ENCODE data around the gene OLA1. TPM values are rescaled to one million over a fixed set of nuclear protein-coding genes. Genes with fewer than 3 reads are reported as not detected.

Gene OLA1
- total and polyA plus RNA-seq, 2 donors (not counting 1 experiment from before 2014, with no cell fraction given) = 13.9 to 47.7 TPM

DNA sequence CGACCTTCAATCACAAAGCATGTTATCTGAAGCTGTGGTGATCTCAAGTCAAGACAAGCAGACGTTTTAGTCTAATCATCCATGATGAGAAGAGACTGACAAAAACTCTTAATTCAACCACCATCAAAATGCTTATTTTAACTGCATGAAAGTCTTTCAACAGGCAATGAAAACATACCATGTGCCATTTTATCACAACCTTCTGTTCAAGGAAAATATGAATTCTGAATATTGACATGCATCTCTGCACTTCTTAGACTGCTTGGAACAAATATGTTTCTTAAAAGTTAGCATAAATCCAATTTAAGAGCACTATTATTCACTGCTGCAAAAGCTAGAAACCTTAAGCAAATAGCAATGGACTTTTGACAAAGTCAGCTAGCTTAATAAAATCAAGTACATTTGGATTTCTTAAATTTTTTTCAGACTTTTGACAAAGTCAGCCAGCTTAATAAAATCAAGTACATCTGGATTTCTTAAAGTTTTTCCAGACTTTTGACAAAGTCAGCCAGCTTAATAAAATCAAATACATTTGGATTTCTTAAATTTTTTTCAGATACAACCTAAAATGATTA lies 70.9 kb downstream of the OLA1 start:
- ATAC-seq (ENCODE audit: low read depth) = no peak
- WGBS (ENCODE audit: insufficient coverage) = 100% methylated on average over 1 of the region's 2 CpGs
- Mint-ChIP-seq H3K4me1 (peaks cover 9% of the 10 kb centered on the region), H3K9me3 (ENCODE audit: insufficient read depth) (peaks cover 10% of the 10 kb centered on the region), H3K4me3 (no peak overlapping the region), H3K27ac (no peak overlapping the region), H3K27me3 (no peaks in the 10 kb centered on the region)
- CTCF ChIA-PET = interaction anchor here (0.9 kb wide), 1 partner anchor 25 kb away, joined by 3 read pairs; no protein-coding TSS in a partner anchor
- no peak overlapping the region for H3K4me3 ChIP-seq (ENCODE audit: control extremely low read depth in 1 of 5, extremely low read depth in 1 of 5, insufficient read depth in 1 of 5, low read depth in 2 of 5, low read length in 4 of 5)
- no peaks in the 10 kb centered on the region for H4K20me1 ChIP-seq (ENCODE audit: control insufficient read depth, insufficient read depth, low read length, poor library complexity, severe bottlenecking)
- no peak for DNase-seq
- H3K4me1 ChIP-seq (ENCODE audit: control insufficient read depth in 2 of 2, insufficient read depth in 2 of 2, low read length in 2 of 2) = no peaks in the 10 kb centered on the region
- H3K36me3 ChIP-seq (replicated peaks in 1 of 2; ENCODE audit: control extremely low read depth in 1 of 2, control insufficient read depth in 1 of 2, extremely low read depth in 1 of 2, insufficient read depth in 2 of 2, low read length in 1 of 2) = peaks cover 0 to 2% of the 10 kb centered on the region in 2 experiments
- H3K4me2 ChIP-seq (replicated peaks; ENCODE audit: low read depth, low read length, poor library complexity, severe bottlenecking) = no peak overlapping the region
- H3K9me3 ChIP-seq (ENCODE audit: control extremely low read depth in 1 of 3, control insufficient read depth in 2 of 3, insufficient read depth in 1 of 3, low read length in 2 of 3) = peaks cover 6 to 18% (median 7%) of the 10 kb centered on the region in 3 donors
- POLR2A ChIA-PET = no interaction called here
- H3K79me2 ChIP-seq (ENCODE audit: control insufficient read depth, insufficient read depth, low read length) = no peaks in the 10 kb centered on the region
- H3K27me3 ChIP-seq (replicated peaks in 1 of 4; ENCODE audit: control extremely low read depth in 1 of 4, control insufficient read depth in 3 of 4, insufficient read depth in 4 of 4, low read length in 3 of 4) = no peaks in the 10 kb centered on the region
- H2AFZ ChIP-seq (ENCODE audit: insufficient read depth, low read depth, low read length, poor library complexity, severe bottlenecking) = no peak overlapping the region
- no peak overlapping the region for H3K9ac ChIP-seq (ENCODE audit: low read length)
- no peak overlapping the region for H3K27ac ChIP-seq (ENCODE audit: low read length in 2 of 2)
- intact Hi-C loops (cut with micrococcal nuclease) = no loop called here
- TF ChIP-seq EZH2 (IDR thresholded peaks at IDR 0.05; ENCODE audit: borderline replicate concordance, insufficient read depth, low read depth, low read length, poor library complexity, severe bottlenecking) = no peak
- TF ChIP-seq, protein P1, sequence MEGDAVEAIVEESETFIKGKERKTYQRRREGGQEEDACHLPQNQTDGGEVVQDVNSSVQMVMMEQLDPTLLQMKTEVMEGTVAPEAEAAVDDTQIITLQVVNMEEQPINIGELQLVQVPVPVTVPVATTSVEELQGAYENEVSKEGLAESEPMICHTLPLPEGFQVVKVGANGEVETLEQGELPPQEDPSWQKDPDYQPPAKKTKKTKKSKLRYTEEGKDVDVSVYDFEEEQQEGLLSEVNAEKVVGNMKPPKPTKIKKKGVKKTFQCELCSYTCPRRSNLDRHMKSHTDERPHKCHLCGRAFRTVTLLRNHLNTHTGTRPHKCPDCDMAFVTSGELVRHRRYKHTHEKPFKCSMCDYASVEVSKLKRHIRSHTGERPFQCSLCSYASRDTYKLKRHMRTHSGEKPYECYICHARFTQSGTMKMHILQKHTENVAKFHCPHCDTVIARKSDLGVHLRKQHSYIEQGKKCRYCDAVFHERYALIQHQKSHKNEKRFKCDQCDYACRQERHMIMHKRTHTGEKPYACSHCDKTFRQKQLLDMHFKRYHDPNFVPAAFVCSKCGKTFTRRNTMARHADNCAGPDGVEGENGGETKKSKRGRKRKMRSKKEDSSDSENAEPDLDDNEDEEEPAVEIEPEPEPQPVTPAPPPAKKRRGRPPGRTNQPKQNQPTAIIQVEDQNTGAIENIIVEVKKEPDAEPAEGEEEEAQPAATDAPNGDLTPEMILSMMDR (IDR thresholded peaks at IDR 0.05) = no peak

DNA sequence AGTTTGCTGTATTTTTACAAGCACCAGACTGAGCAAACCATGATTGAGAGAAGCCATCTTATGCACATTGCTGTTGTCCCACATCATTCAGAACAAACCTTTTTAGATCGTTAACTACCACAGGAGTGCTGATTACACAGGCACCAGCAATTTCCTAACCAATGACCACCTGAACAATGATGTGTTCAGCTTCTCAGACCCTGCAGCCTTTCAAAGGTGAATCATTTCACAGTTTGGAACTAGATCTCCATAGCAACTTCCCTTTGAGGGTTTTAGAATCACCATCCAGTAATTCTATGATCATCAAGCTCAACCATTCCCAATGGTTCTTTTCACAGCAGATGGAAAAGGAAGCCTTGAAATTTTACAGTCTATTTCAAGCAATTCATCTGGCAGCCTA lies 71.4 kb downstream of the OLA1 start:
- ChIA-PET POLR2A (no interaction called here), CTCF (interaction anchor here (0.9 kb wide), 1 partner anchor 25 kb away, joined by 3 read pairs; no protein-coding TSS in a partner anchor)
- TF ChIP-seq, protein P1 (IDR thresholded peaks at IDR 0.05) = no peak
- no peak for TF ChIP-seq EZH2 (IDR thresholded peaks at IDR 0.05; ENCODE audit: borderline replicate concordance, insufficient read depth, low read depth, low read length, poor library complexity, severe bottlenecking)
- no peak overlapping the region for H3K27ac ChIP-seq (ENCODE audit: low read length in 2 of 2)
- no peaks in the 10 kb centered on the region for H3K4me1 ChIP-seq (ENCODE audit: control insufficient read depth in 2 of 2, insufficient read depth in 2 of 2, low read length in 2 of 2)
- no peaks in the 10 kb centered on the region for H3K27me3 ChIP-seq (replicated peaks in 1 of 4; ENCODE audit: control extremely low read depth in 1 of 4, control insufficient read depth in 3 of 4, insufficient read depth in 4 of 4, low read length in 3 of 4)
- H3K36me3 ChIP-seq (replicated peaks in 1 of 2; ENCODE audit: control extremely low read depth in 1 of 2, control insufficient read depth in 1 of 2, extremely low read depth in 1 of 2, insufficient read depth in 2 of 2, low read length in 1 of 2) = peaks cover 0 to 2% of the 10 kb centered on the region in 2 experiments
- no peaks in the 10 kb centered on the region for H3K27me3 Mint-ChIP-seq
- WGBS (ENCODE audit: insufficient coverage) = 94% methylated on average over 1 of the region's 1 CpG
- no peak overlapping the region for H3K9ac ChIP-seq (ENCODE audit: low read length)
- no peak for ATAC-seq (ENCODE audit: low read depth)
- H4K20me1 ChIP-seq (ENCODE audit: control insufficient read depth, insufficient read depth, low read length, poor library complexity, severe bottlenecking) = no peaks in the 10 kb centered on the region
- DNase-seq = no peak
- intact Hi-C loops (cut with micrococcal nuclease) = no loop called here
- H2AFZ ChIP-seq (ENCODE audit: insufficient read depth, low read depth, low read length, poor library complexity, severe bottlenecking) = no peak overlapping the region
- H3K9me3 Mint-ChIP-seq (ENCODE audit: insufficient read depth) = peaks cover 11% of the 10 kb centered on the region
- peaks cover 9% of the 10 kb centered on the region for H3K4me1 Mint-ChIP-seq
- peaks cover 7 to 22% (median 11%) of the 10 kb centered on the region in 3 donors for H3K9me3 ChIP-seq (ENCODE audit: control extremely low read depth in 1 of 3, control insufficient read depth in 2 of 3, insufficient read depth in 1 of 3, low read length in 2 of 3)
- no peak overlapping the region for H3K27ac Mint-ChIP-seq
- H3K4me2 ChIP-seq (replicated peaks; ENCODE audit: low read depth, low read length, poor library complexity, severe bottlenecking) = no peak overlapping the region
- no peaks in the 10 kb centered on the region for H3K79me2 ChIP-seq (ENCODE audit: control insufficient read depth, insufficient read depth, low read length)
- no peak overlapping the region for H3K4me3 Mint-ChIP-seq
- H3K4me3 ChIP-seq (ENCODE audit: control extremely low read depth in 1 of 5, extremely low read depth in 1 of 5, insufficient read depth in 1 of 5, low read depth in 2 of 5, low read length in 4 of 5) = no peak overlapping the region

Data from B cell (primary cell).